Adipocyte (in vitro differentiated cells): ENCODE data around the gene INCENP.
"Not testable (repeated sequence)": the region's sequence is repeated elsewhere in the genome, so short reads cannot be mapped to it uniquely, and the experiment has no call there.

Experiments
- DNase-seq: peaks from one replicate; pipeline ENCODE4 v3.0.0-alpha.2; 2015; ENCODE audit warnings: low read depth
- H3K27me3 ChIP-seq: replicated peaks from 2 replicates; pipeline ENCODE4 v1.7.0; 2013; ENCODE audit warnings: mild to moderate bottlenecking, low read length, moderate library complexity; ENCODE audit not compliant: control insufficient read depth, insufficient read depth
- H3K36me3 ChIP-seq: 2 replicates; pipeline ENCODE4 v1.7.0; 2013; ENCODE audit warnings: low read length, mild to moderate bottlenecking, moderate library complexity; ENCODE audit not compliant: control insufficient read depth, insufficient read depth, severe bottlenecking
- H3K4me1 ChIP-seq: 2 replicates; pipeline ENCODE4 v1.7.0; 2013; ENCODE audit warnings: mild to moderate bottlenecking, low read length, moderate library complexity; ENCODE audit not compliant: control insufficient read depth, insufficient read depth
- H3K4me3 ChIP-seq: 2 replicates; pipeline ENCODE4 v1.7.0; 2013; ENCODE audit warnings: mild to moderate bottlenecking, low read length, moderate library complexity
- H3K9ac ChIP-seq: 2 replicates; pipeline ENCODE4 v1.7.0; 2013; ENCODE audit warnings: mild to moderate bottlenecking, low read length, moderate library complexity
- H3K9me3 ChIP-seq: 2 replicates; pipeline ENCODE4 v1.7.0; 2013; ENCODE audit warnings: mild to moderate bottlenecking, low read length, moderate library complexity; ENCODE audit not compliant: control insufficient read depth

INCENP gene

DNA sequence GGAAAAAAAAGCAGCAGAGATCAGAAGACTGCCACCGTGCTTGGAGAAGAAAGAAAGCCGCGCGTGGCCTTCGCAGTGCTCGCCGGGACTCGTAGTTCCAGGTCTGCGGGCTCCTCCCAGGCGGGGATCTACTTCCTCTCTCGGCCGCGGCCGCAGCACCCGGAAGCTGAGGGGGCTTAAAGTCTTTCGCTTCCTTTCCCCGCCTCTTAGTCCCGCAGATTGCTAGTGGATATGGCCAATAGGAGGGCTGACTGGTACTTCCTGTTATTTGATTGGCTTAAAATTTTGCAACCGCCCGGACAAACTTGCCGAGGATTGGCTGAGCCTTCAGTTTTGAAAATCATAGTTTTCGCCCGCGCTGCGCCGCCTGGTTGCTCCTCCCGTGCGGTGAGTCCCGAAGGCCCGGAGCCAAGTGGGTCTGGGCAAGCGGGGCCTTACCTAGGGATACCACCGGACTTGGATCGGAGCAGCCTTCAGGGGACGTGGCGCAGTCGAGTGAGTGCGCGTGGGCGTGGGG is at the start of gene INCENP:
TSS of gene INCENP (plus strand) at position 343 of the 517 bp plus-strand sequence. CDS start 4,151 bp downstream, outside the sequence.
- peak within 1 kb of the TSS; percentile 99 for H3K4me3 ChIP-seq
- H3K36me3 ChIP-seq: no peaks in the 10 kb centered on the region
- H3K9me3 ChIP-seq: no peaks in the 10 kb centered on the region
- H3K4me1 ChIP-seq: peaks cover 25% of the 10 kb centered on the region
- H3K27me3 ChIP-seq: no peaks in the 10 kb centered on the region
- peak; percentile 99 for DNase-seq
- H3K9ac ChIP-seq: peak within 1 kb of the TSS; percentile 93

- H3K27me3 ChIP-seq: no peaks in the 10 kb centered on the region
- H3K36me3 ChIP-seq: no peaks in the 10 kb centered on the region
- no peak for DNase-seq
- H3K4me3 ChIP-seq: no peak overlapping the region
- H3K9ac ChIP-seq: no peak overlapping the region
- H3K4me1 ChIP-seq: no peaks in the 10 kb centered on the region
- no peaks in the 10 kb centered on the region for H3K9me3 ChIP-seq
These were observed 48.4 kb upstream of the INCENP start for GRCh38 chr11:62075438-62075837.

DNA sequence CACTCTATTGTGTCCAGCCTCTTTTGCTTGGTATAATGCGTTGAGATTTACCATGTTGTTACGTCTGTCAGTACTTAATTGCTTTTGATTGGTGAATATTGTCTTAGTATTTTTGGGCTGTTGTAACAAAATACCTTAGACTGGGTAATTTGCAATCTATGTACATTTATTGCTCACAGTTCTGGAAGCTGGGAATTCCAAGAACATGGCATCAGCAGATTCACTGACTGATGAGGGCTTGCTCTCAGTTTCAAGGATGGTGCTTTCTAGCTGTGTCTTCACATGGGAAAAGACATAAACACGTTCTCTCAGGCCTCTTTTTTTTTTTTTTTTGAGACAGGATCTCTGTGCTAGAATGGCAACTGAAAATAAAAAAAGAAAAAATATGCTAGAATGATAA is 46.7 kb upstream of the INCENP start:
- Histone ChIP-seq H3K36me3 (no peaks in the 10 kb centered on the region), H3K4me3 (no peak overlapping the region), H3K27me3 (no peaks in the 10 kb centered on the region), H3K4me1 (peaks cover 7% of the 10 kb centered on the region), H3K9ac (no peak overlapping the region), H3K9me3 (no peaks in the 10 kb centered on the region)
- DNase-seq: no peak

DNA sequence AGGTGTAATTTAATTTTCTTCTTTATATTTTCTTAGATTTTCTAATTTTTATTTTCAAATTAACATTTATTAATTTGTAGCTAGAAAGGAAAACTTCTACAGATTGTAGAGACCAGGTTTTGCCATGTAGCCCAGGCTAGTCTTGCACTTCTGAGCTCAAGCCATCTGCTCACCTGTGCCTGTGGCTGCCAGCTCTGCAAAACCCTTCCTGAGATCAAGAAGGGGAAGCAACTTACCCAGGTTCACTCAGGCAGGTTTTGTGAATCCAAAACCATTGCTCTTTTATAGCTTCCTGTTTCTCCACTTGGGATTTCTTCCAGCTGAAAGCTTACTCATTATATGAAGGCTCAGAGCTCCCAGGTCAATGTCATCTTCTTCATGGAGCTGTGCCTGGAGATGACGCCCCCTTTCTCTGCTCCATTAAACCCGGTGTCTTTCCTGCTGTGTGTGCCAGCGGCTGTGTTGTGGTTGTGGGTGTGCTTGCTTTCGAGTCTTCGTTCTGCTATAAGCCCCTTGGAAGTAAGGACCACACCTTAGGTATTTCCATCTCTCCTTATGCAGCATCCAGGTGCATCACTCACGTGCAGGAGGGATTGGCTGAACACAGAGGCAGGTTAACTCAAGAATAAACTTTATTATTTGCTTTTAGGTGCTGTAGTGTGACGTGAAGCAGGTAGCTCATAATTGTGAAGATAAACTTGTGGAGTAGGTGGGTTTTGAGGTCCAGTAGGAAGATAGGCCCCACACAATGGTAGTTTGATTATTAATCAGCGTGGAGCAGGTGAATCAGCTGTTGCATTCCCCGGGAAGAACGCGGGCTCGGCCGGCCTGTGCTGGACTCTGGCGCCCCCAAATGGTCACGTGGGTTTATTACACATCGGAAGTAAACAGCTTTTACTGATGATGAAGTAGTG is 42.2 kb upstream of the INCENP start:
- Histone ChIP-seq H3K36me3 (no peaks in the 10 kb centered on the region), H3K4me1 (peaks cover 7% of the 10 kb centered on the region), H3K27me3 (no peaks in the 10 kb centered on the region), H3K9ac (peak overlapping the region; percentile 17), H3K4me3 (peak overlapping the region; percentile 60), H3K9me3 (no peaks in the 10 kb centered on the region)
- DNase-seq: peak; percentile 87

DNA sequence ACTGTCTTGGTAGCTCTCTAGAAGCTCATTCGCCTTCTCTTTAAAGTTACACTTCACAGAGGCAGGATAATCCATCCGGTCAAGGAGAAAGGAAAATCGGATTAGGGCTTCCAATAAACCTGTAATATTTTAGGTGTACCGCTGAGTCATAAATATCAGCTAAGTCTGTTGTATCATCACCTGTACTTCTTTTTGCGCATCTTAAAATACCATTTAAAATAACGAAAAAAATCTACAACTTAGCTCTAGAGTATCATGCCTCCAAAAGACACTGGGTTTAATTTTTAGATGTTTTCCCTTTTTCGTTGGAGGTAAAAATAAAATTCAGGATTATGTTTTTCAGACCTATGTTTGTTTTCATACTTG is 41.5 kb upstream of the INCENP start:
- Histone ChIP-seq H3K9me3 (no peaks in the 10 kb centered on the region), H3K36me3 (no peaks in the 10 kb centered on the region), H3K9ac (no peak overlapping the region), H3K4me3 (no peak overlapping the region), H3K27me3 (no peaks in the 10 kb centered on the region), H3K4me1 (peaks cover 7% of the 10 kb centered on the region)
- DNase-seq: no peak

DNA sequence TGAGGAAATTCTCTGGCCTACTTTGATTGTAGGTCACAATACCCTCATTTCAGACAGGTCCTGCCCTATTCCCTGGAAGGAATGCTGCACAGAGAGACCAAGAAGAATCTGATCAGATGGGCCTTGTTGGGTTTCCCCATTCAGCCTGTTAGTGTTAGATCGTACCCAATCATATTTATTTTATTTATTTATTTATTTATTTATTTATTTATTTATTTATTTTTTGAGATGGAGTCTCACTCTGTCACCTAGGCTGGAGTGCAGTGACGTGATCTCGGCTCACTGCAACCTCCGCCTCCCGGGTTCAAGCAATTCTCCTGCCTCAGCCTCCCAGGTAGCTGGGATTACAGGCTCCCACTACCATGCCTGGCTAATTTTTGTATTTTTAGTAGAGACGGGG is 39.0 kb upstream of the INCENP start:
- peaks cover 17% of the 10 kb centered on the region for H3K9me3 ChIP-seq
- DNase-seq, H3K9ac ChIP-seq, H3K36me3 ChIP-seq, H3K4me1 ChIP-seq, H3K4me3 ChIP-seq, H3K27me3 ChIP-seq: not testable (repeated sequence)

DNA sequence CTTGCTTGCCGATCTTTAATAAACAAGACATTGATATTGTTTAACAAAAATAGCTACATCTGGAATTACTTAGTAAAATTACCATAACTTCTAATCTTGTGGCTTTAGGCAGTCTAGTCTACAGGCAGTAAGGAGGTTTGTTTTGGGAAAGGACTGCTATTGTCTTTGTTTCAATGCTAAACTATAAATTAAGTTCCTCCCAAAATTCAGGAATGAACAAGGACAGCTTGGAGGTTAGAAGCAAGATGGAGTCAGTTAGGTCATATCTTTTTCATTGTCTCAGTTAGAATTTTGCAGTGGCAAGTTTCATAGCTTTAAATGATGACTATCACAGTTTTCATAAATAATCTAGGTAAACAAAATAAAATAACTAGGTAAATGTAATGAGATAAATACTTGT is 36.1 kb upstream of the INCENP start:
- no peaks in the 10 kb centered on the region for H3K36me3 ChIP-seq
- DNase-seq: no peak
- H3K27me3 ChIP-seq: no peaks in the 10 kb centered on the region
- no peaks in the 10 kb centered on the region for H3K4me1 ChIP-seq
- H3K9ac ChIP-seq: no peak overlapping the region
- no peak overlapping the region for H3K4me3 ChIP-seq
- peaks cover 17% of the 10 kb centered on the region for H3K9me3 ChIP-seq

DNA sequence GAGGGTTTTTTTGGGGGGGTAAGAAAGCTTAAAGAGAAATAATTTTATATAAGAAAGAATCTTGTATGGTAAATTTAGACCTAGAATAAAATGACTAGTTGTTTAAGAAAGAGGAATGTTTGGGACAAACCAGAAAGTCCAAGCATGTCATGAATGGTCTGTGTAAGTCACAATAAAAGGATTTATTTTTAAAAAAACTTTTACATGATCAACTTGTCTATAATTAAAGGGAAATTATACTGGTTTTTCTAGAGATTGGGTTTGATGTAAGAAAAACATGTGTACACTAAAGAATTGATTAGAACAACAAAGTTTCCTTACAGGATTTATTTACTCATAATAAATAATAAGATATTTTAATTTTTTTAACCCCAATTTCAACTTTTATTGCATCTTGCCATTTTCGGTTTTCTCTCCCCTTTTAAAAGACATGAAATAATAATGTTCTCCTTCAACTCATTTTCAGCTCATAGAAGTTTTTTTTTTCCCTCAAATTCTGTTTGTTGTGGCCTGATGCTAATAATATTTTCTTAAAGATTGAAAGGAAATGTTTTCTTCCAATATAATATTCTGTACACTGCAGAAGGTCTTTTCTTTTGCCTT is 35.4 kb upstream of the INCENP start:
- H3K9ac ChIP-seq: no peak overlapping the region
- DNase-seq: no peak
- no peak overlapping the region for H3K4me3 ChIP-seq
- peaks cover 17% of the 10 kb centered on the region for H3K9me3 ChIP-seq
- no peaks in the 10 kb centered on the region for H3K36me3 ChIP-seq
- H3K27me3 ChIP-seq: no peaks in the 10 kb centered on the region
- no peaks in the 10 kb centered on the region for H3K4me1 ChIP-seq

DNA sequence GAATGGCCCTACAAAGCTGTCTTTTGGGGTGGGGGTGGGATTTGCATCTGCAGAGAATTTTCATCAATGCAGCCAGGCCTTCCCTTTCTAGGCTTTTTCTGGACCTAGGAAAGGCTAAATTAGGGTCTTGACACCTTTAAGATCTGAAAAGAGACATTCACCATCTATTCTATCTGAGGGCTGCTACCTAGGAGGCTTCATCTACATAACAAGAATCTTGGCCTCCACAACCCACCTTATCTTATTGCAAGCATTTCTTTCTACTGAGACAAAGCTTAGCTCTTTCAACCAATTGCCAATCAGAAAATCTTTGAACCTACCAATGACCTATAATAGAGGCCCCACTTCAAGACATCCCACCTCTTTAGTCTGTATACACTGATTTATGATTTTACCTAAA is 20.7 kb upstream of the INCENP start:
- no peaks in the 10 kb centered on the region for H3K27me3 ChIP-seq
- H3K4me1 ChIP-seq: peaks cover 18% of the 10 kb centered on the region
- no peak overlapping the region for H3K9ac ChIP-seq
- no peaks in the 10 kb centered on the region for H3K36me3 ChIP-seq
- H3K9me3 ChIP-seq: no peaks in the 10 kb centered on the region
- no peak overlapping the region for H3K4me3 ChIP-seq
- DNase-seq: no peak

GRCh38 chr11:62103986-62104385 is 19.8 kb upstream of the INCENP start:
- Histone ChIP-seq H3K27me3 (no peaks in the 10 kb centered on the region), H3K9me3 (no peaks in the 10 kb centered on the region), H3K4me1 (peaks cover 18% of the 10 kb centered on the region), H3K36me3 (no peaks in the 10 kb centered on the region), H3K4me3 (no peak overlapping the region), H3K9ac (no peak overlapping the region)
- DNase-seq: no peak

DNA sequence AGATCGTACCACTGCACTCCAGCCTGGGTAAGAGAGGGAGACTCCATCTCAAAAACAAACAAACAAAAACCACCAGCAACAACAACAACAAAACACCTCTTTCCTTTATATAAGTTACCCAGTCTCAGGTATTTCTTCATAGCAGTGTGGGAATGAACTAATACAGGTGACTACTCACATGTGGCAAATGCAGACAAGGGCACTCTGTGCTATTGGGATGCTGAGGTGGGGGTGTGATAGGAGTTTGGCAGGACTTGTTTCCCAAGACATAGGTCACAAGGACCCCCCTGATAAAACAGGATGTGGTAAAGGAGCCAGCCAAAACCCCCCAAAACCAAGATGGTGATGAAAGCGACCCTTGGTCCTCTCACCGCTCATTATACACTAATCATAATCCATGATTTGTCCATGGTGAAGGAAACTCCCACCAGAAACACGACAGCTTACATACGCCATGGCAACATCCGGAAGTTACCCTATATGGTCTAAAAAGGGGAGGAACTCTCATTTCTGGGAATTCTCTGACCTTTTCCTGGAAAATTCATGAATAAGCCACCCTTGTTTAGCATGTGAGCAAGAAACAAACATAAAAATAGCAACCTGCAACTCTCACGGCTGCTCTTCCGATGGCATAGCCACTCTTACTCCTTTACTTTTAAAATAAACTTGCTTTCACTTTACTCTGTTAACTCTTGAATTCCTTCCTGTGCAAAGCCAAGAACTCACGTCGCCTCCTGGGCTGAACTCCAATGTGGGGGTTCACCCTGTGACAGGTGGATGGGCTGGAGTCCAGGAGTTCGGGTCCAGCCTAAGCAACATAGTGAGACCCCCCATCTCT is 18.8 kb upstream of the INCENP start:
- H3K36me3 ChIP-seq: no peaks in the 10 kb centered on the region
- peak overlapping the region; percentile 68 for H3K9ac ChIP-seq
- DNase-seq: peak; percentile 24
- peak overlapping the region; percentile 74 for H3K4me3 ChIP-seq
- peaks cover 18% of the 10 kb centered on the region for H3K4me1 ChIP-seq
- H3K27me3 ChIP-seq: no peaks in the 10 kb centered on the region
- no peaks in the 10 kb centered on the region for H3K9me3 ChIP-seq
